Neutrophil (primary cell): ENCODE measurements around the gene ADGRD1.

Source experiments
- H3K27ac ChIP-seq: fragments of 200-600 bp; sonication (generic); 2 replicates; pipeline ENCODE4 v1.5.1; 2016; ENCODE audit warnings: mild to moderate bottlenecking, moderate library complexity
- H3K27me3 ChIP-seq: fragments of 200-600 bp; sonication (generic); 2 replicates; pipeline ENCODE4 v1.6.0; 2016; ENCODE audit warnings: mild to moderate bottlenecking
- H3K36me3 ChIP-seq: fragments of 200-600 bp; sonication (generic); 2 replicates; pipeline ENCODE4 v1.5.1; 2017
- H3K4me1 ChIP-seq, 2 experiments: fragments of 200-600 bp in 1 of 2; sonication (generic) in 1 of 2; 1 replicate in 1 of 2; 2 replicates in 1 of 2; pipeline versions ENCODE4 v1.5.1 to v1.6.1; 2013 to 2016; ENCODE audit warnings: low read depth in 1 of 2, low read length in 1 of 2, mild to moderate bottlenecking in 1 of 2, moderate library complexity in 1 of 2; ENCODE audit not compliant: control insufficient read depth in 1 of 2, insufficient read depth in 1 of 2
- H3K4me3 ChIP-seq, 2 experiments: fragments of 200-600 bp in 1 of 2; sonication (generic) in 1 of 2; 1 replicate in 1 of 2; 2 replicates in 1 of 2; pipeline ENCODE4 v1.5.1; 2013 to 2016; ENCODE audit warnings: low read depth in 1 of 2, low read length in 1 of 2, mild to moderate bottlenecking in 1 of 2, moderate library complexity in 1 of 2
- H3K9me3 ChIP-seq: fragments of 200-600 bp; sonication (generic); 2 replicates; pipeline ENCODE4 v1.5.1; 2016
- TF ChIP-seq, protein P1 (sequence below): fragments of 200-600 bp; sonication (generic); IDR thresholded peaks from 2 replicates; pipeline ENCODE4 v1.5.1; 2016; ENCODE audit warnings: antibody characterized with exemption

ADGRD1 gene

GRCh38 chr12:130960058-130960457 lies 6.4 kb downstream of the ADGRD1 start:
- no peak overlapping the region for H3K4me3 ChIP-seq
- H3K4me1 ChIP-seq, result peaks cover under 1 to 1% of the 10 kb centered on the region in 2 experiments
- no peaks in the 10 kb centered on the region for H3K36me3 ChIP-seq
- TF ChIP-seq, protein P1, sequence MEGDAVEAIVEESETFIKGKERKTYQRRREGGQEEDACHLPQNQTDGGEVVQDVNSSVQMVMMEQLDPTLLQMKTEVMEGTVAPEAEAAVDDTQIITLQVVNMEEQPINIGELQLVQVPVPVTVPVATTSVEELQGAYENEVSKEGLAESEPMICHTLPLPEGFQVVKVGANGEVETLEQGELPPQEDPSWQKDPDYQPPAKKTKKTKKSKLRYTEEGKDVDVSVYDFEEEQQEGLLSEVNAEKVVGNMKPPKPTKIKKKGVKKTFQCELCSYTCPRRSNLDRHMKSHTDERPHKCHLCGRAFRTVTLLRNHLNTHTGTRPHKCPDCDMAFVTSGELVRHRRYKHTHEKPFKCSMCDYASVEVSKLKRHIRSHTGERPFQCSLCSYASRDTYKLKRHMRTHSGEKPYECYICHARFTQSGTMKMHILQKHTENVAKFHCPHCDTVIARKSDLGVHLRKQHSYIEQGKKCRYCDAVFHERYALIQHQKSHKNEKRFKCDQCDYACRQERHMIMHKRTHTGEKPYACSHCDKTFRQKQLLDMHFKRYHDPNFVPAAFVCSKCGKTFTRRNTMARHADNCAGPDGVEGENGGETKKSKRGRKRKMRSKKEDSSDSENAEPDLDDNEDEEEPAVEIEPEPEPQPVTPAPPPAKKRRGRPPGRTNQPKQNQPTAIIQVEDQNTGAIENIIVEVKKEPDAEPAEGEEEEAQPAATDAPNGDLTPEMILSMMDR, result no peak
- H3K9me3 ChIP-seq, result no peaks in the 10 kb centered on the region
- H3K27me3 ChIP-seq, result peaks cover 11% of the 10 kb centered on the region
- H3K27ac ChIP-seq, result no peak overlapping the region

GRCh38 chr12:130960787-130961186 lies 7.1 kb downstream of the ADGRD1 start:
- Histone ChIP-seq H3K4me3 (no peak overlapping the region), H3K9me3 (no peaks in the 10 kb centered on the region), H3K36me3 (no peaks in the 10 kb centered on the region), H3K27ac (no peak overlapping the region), H3K4me1 (peaks cover 7 to 8% of the 10 kb centered on the region in 2 experiments), H3K27me3 (peaks cover 7% of the 10 kb centered on the region)
- TF ChIP-seq, protein P1, result no peak

DNA sequence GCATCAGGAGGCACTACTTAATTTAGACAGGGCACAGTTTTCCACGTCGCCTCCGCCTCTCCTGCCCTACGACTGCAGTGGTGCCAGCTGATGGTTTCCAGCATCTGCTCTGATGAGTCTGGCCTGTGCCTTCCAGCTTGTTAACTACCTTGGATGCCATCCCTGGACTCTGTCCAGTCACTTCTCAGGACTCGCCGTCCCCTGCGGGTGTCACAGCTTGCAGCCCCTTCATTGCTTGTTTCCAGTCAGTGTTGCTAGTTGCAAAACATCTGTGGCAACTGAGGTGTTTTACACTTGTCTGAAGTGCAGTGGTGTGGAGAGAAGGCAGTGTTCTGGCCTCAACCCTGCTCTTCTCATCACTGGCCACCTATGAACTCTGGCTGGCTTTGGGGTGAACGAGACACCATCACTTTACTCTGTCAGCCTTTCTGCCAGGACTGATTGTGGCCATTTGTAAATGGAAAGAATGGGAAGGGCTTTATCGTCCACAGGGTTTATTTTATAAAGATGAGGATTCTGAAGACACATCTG lies 8.3 kb downstream of the ADGRD1 start:
- Histone ChIP-seq H3K4me3 (no peak overlapping the region), H3K27ac (no peak overlapping the region), H3K27me3 (peaks cover 7% of the 10 kb centered on the region), H3K9me3 (no peaks in the 10 kb centered on the region), H3K4me1 (peaks cover 14 to 16% of the 10 kb centered on the region in 2 experiments), H3K36me3 (no peaks in the 10 kb centered on the region)
- TF ChIP-seq, protein P1, result no peak

GRCh38 chr12:130965214-130965613 lies 11.5 kb downstream of the ADGRD1 start:
- Histone ChIP-seq H3K9me3 (no peaks in the 10 kb centered on the region), H3K36me3 (no peaks in the 10 kb centered on the region), H3K27me3 (peaks cover 7% of the 10 kb centered on the region), H3K27ac (no peak overlapping the region), H3K4me3 (no peak overlapping the region), H3K4me1 (peaks cover 14 to 16% of the 10 kb centered on the region in 2 experiments)
- TF ChIP-seq, protein P1, result no peak

GRCh38 chr12:130965668-130966067 lies 12.0 kb downstream of the ADGRD1 start:
- Histone ChIP-seq H3K27me3 (peaks cover 7% of the 10 kb centered on the region), H3K4me3 (no peak overlapping the region), H3K36me3 (no peaks in the 10 kb centered on the region), H3K27ac (no peak overlapping the region), H3K9me3 (no peaks in the 10 kb centered on the region), H3K4me1 (peaks cover 14 to 16% of the 10 kb centered on the region in 2 experiments)
- TF ChIP-seq, protein P1, result no peak
